HAP-1 (cell line): ENCODE measurements around the gene GPRC6A.
A peak's percentile ranks its signal among the peaks of the same experiment; 100 is the strongest.
"Not testable (repeated sequence)": the region's sequence is repeated elsewhere in the genome, so short reads cannot be mapped to it uniquely, and the experiment has no call there.

Experiments used
- DNase-seq, 2 experiments: peaks; one replicate each; pipeline ENCODE4 v3.0.0-alpha.2; 2016 to 2020; ENCODE audit warnings: low spot score in 2 of 2
- H3K27me3 ChIP-seq: fragments of 250-450 bp; sonication (Bioruptor Pico); 2 replicates; pipeline ENCODE4 v1.5.1; 2020; ENCODE audit warnings: low read depth, mild to moderate bottlenecking, moderate library complexity
- H3K36me3 ChIP-seq: fragments of 250-450 bp; sonication (Bioruptor Pico); replicated peaks from 2 replicates; pipeline ENCODE4 v1.5.1; 2020; ENCODE audit warnings: mild to moderate bottlenecking
- H3K4me1 ChIP-seq: fragments of 250-450 bp; sonication (Bioruptor Pico); 2 replicates; pipeline ENCODE4 v1.5.1; 2020; ENCODE audit warnings: mild to moderate bottlenecking
- H3K4me3 ChIP-seq: fragments of 250-450 bp; sonication (Bioruptor Pico); 2 replicates; pipeline ENCODE4 v1.5.1; 2020; ENCODE audit warnings: mild to moderate bottlenecking, moderate library complexity
- H3K9me3 ChIP-seq: fragments of 250-450 bp; sonication (Bioruptor Pico); 2 replicates; pipeline ENCODE4 v1.5.1; 2020; ENCODE audit warnings: mild to moderate bottlenecking, moderate library complexity
- in situ Hi-C: fragments of 300-500 bp; cut with MboI; formaldehyde crosslinking; loops from 3 replicates; pipeline ENCODE4 v1.14.3; 2020; ENCODE audit warnings: low sequenced_read_pairs, inconsistent platforms, mixed read lengths

The GPRC6A gene

DNA sequence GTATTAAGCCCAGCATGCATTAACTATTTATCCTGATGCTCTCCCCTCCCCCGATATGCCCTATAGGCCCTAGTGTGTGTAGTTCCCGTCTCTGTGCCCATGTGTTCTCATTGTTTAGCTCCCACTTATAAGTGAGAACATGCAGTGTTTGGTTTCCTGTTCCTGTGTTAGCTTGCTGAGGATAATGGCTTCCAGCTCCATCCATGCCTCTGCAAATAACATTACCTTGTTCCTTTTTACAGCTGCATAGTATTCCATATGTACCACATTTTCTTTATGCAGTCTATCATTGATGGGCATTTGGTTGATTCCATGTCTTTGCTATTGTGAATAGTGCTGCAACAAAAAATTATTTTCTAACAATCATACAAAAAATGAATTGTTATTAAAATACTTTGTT lies 5.6 kb upstream of the GPRC6A start:
- in situ Hi-C loops, H3K4me1 ChIP-seq, H3K27me3 ChIP-seq, H3K9me3 ChIP-seq, DNase-seq, H3K36me3 ChIP-seq, H3K4me3 ChIP-seq: not testable (repeated sequence)

GRCh38 chr6:116827561-116828240 lies 1.2 kb downstream of the GPRC6A start:
- no peaks in the 10 kb centered on the region for H3K4me1 ChIP-seq
- H3K9me3 ChIP-seq: no peaks in the 10 kb centered on the region
- DNase-seq: no peak
- no peak overlapping the region for H3K4me3 ChIP-seq
- in situ Hi-C loops: no loop called here
- no peaks in the 10 kb centered on the region for H3K27me3 ChIP-seq
- no peaks in the 10 kb centered on the region for H3K36me3 ChIP-seq

DNA sequence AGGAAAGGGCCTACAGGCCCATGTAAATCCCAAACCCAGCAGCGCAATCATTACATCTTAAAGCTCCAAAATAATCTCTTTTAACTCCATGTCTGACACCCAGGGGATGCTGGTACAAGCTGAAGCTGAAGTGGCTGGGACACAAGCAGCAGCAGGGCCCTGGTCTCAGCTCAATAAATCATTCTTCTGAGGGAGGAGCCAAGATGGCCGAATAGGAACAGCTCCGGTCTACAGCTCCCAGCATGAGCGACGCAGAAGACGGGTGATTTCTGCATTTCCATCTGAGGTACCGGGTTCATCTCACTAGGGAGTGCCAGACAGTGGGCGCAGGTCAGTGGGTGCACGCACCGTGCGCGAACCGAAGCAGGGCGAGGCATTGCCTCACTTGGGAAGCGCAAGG lies 12.5 kb downstream of the GPRC6A start:
- H3K4me1 ChIP-seq, H3K27me3 ChIP-seq, in situ Hi-C loops, H3K4me3 ChIP-seq, H3K9me3 ChIP-seq, H3K36me3 ChIP-seq, DNase-seq: not testable (repeated sequence)

DNA sequence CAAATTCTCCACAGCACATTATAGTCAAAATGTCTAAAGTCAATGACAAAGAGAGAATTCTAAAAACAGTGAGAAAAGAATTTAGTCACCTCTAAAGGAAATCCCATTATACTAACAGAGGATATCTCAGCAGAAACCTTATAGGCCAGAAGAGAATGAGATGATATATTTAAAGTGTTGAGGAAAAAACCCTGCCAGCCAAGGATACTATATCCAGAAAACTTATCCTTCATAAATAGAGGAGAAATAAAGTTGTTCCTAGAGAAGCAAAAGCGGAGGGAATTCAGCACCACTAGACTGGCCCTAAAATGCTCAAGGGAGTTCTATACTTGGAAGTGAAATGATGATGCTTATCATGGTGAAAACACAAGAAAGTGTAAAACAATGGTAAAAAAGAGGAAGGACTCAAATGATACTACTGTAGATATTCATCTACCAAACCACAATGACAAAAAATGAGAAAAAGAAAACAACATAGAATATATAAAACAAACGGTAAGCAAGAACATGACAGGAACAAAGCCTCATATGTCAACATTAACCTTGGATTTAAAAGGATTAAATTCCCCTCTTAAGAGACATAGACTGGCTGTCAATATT lies 16.7 kb downstream of the GPRC6A start:
- in situ Hi-C loops: no loop called here
- H3K4me3 ChIP-seq: no peak overlapping the region
- H3K9me3 ChIP-seq: no peaks in the 10 kb centered on the region
- H3K27me3 ChIP-seq: 0 out of 2 replicates have a peak, but pooled peaks cover 3% of the 10 kb centered on the region
- H3K4me1 ChIP-seq: no peaks in the 10 kb centered on the region
- no peak for DNase-seq
- H3K36me3 ChIP-seq: no peaks in the 10 kb centered on the region

- no peak for DNase-seq
- in situ Hi-C loops: no loop called here
Observed at GRCh38 chr6:116801971-116802370, 26.9 kb downstream of the GPRC6A start.

GRCh38 chr6:116799945-116800344 lies 28.9 kb downstream of the GPRC6A start:
- Histone ChIP-seq H3K9me3 (no peaks in the 10 kb centered on the region), H3K4me1 (no peaks in the 10 kb centered on the region), H3K36me3 (no peaks in the 10 kb centered on the region), H3K4me3 (no peak overlapping the region), H3K27me3 (peaks cover 23% of the 10 kb centered on the region)
- in situ Hi-C loops: no loop called here
- DNase-seq: no peak

More at GRCh38 chr6:116801971-116802370, 26.9 kb downstream of the GPRC6A start:
- Histone ChIP-seq H3K9me3 (no peaks in the 10 kb centered on the region), H3K27me3 (peaks cover 23% of the 10 kb centered on the region), H3K4me3 (no peak overlapping the region), H3K36me3 (no peaks in the 10 kb centered on the region), H3K4me1 (no peaks in the 10 kb centered on the region)

DNA sequence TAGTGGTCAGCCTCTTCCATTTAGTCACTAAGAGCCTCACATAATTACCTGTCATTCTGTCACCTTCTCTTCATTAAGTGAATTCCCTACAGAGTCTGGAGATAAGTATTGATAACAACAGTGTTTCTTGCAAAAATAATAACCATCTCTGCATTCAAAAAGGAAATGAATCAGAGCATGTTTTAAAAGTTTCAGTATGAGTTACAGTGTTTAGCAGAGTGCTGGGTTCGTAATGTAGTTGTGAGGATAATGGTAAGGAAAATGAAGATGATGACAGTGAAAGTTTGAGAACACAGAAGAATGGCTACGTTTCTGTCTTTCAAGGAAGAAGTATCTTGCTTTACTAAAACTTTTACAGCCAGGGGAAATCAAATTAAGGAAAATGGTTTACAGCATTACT lies 31.3 kb downstream of the GPRC6A start:
- H3K36me3 ChIP-seq: no peaks in the 10 kb centered on the region
- in situ Hi-C loops: no loop called here
- no peak overlapping the region for H3K4me3 ChIP-seq
- no peaks in the 10 kb centered on the region for H3K4me1 ChIP-seq
- H3K27me3 ChIP-seq: peaks cover 17% of the 10 kb centered on the region
- no peaks in the 10 kb centered on the region for H3K9me3 ChIP-seq
- no peak for DNase-seq

DNA sequence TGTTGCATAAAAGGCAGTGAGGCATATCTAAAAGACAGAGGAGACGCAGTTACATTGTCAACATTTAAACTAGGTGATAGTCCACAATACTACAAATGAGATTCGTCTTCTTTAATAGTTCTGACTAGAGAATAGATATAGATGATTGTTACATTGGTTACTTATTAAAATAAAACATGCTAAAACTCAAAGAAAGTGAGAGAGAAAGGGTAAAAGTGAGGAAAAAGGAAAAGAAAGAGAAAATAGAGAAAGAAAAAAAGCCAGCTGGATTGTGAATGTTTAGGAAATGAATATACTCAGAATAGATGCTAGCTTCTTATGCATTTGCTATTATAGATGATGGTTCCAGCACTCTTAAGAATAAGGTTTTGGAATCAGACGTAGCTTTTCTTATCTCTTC lies 35.7 kb downstream of the GPRC6A start:
- no peaks in the 10 kb centered on the region for H3K9me3 ChIP-seq
- H3K4me3 ChIP-seq: no peak overlapping the region
- H3K27me3 ChIP-seq: peaks cover 15% of the 10 kb centered on the region
- H3K4me1 ChIP-seq: no peaks in the 10 kb centered on the region
- H3K36me3 ChIP-seq: no peaks in the 10 kb centered on the region
- in situ Hi-C loops: no loop called here
- DNase-seq: no peak

DNA sequence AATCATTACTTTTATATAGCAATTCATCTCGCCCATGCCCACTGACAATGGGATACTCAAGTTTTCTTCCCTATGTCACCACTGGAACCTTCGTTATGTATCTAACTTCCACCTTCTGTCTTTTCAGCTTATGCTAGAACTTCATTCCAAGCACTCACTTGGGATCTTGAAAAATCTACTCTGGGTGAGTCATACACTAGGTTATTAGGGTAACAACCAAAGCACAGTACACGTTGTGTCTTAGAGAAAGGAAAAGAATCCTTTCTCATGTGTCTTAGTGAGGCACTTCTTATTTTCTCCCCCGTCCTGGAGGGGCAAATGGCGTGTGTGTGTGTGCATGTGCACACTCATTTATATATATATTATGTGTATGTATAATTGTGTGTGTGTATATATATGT lies 45.0 kb downstream of the GPRC6A start:
- DNase-seq: no peak
- no peaks in the 10 kb centered on the region for H3K9me3 ChIP-seq
- no peaks in the 10 kb centered on the region for H3K36me3 ChIP-seq
- H3K4me3 ChIP-seq: no peak overlapping the region
- H3K27me3 ChIP-seq: no peaks in the 10 kb centered on the region; the same call in 1 of the 2 replicates
- in situ Hi-C loops: no loop called here
- H3K4me1 ChIP-seq: no peaks in the 10 kb centered on the region

GRCh38 chr6:116779573-116780164 lies 49.2 kb downstream of the GPRC6A start:
- Histone ChIP-seq H3K4me1 (no peaks in the 10 kb centered on the region), H3K9me3 (no peaks in the 10 kb centered on the region), H3K4me3 (no peak overlapping the region), H3K27me3 (peaks cover 3% of the 10 kb centered on the region; the same call in 1 of the 2 replicates), H3K36me3 (no peaks in the 10 kb centered on the region)
- in situ Hi-C loops: no loop called here
- DNase-seq: peak in 1 of 2 experiments; percentile 71

DNA sequence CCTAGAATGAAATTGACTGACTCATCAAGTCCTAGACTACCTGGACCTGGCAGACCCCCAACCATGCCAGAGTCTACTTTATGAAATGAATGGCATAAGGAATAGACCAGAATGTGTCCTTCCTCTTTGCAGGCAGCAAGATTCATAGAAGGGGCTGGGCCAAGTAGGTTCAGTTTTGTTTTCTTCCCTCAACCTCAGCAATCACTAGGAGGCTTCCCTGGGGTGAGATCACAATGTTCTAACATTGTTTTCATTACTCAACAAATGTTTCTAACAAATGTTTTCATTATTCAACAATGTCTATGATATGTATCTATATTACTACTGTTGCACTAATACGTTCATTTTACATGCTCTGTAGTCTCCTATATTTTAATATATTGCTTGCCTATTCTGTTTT lies 55.0 kb downstream of the GPRC6A start:
- H3K9me3 ChIP-seq: no peaks in the 10 kb centered on the region
- in situ Hi-C loops: no loop called here
- H3K4me1 ChIP-seq: peaks cover 4% of the 10 kb centered on the region; the same call in 1 of the 2 replicates
- H3K36me3 ChIP-seq: no peaks in the 10 kb centered on the region
- 0 out of 2 replicates have a peak, but pooled peaks cover 3% of the 10 kb centered on the region for H3K27me3 ChIP-seq
- no peak for DNase-seq
- H3K4me3 ChIP-seq: no peak overlapping the region

DNA sequence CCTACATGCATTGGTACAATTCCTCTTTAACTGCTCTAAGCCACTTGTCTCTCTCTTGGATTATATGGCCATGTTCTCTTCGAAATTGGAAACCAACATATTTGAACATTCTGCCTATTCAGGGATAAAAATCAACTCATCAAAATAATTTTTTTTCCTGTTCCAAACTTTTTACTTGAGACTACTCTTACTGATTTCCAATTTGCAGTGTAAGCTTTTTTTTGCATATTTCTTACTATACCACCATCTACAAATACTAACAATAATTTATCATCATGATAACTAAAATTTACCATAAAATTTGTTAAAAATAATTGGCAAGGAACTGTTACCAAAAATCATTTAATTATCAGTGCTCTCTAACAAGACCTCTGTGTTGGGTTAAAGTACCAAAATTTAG lies 56.4 kb downstream of the GPRC6A start:
- in situ Hi-C loops: no loop called here
- DNase-seq: no peak
- no peak overlapping the region for H3K4me3 ChIP-seq
- no peaks in the 10 kb centered on the region for H3K36me3 ChIP-seq
- peaks cover 4% of the 10 kb centered on the region; the same call in 1 of the 2 replicates for H3K4me1 ChIP-seq
- no peaks in the 10 kb centered on the region for H3K27me3 ChIP-seq
- no peaks in the 10 kb centered on the region for H3K9me3 ChIP-seq

DNA sequence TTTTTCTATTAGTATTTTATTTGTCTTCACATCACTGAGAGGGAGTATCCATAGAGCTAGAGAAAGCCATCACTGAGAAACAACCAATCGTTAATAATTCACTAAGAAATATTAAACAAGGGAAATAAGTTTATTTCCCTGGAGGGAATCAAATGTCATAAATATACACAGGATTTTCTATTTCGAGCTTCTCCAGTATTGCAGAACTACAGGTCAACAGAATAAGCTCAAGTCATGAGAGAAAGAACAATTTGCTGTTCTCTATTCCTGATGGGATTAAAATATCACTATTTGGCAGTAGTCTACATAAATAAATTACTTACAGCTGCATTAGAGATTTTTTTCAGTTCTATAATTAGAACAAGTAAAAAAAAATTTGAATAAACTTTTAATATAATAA lies 61.2 kb downstream of the GPRC6A start:
- in situ Hi-C loops: no loop called here
- Histone ChIP-seq H3K36me3 (no peaks in the 10 kb centered on the region), H3K4me3 (no peak overlapping the region), H3K4me1 (peaks cover 10% of the 10 kb centered on the region), H3K27me3 (no peaks in the 10 kb centered on the region; the same call in 1 of the 2 replicates), H3K9me3 (no peaks in the 10 kb centered on the region)
- no peak for DNase-seq

- H3K36me3 ChIP-seq: no peaks in the 10 kb centered on the region
- H3K27me3 ChIP-seq: no peaks in the 10 kb centered on the region; the same call in 1 of the 2 replicates
- no peaks in the 10 kb centered on the region for H3K9me3 ChIP-seq
- no peak overlapping the region for H3K4me3 ChIP-seq
- peaks cover 11% of the 10 kb centered on the region for H3K4me1 ChIP-seq
- in situ Hi-C loops: no loop called here
- no peak for DNase-seq
Observed at GRCh38 chr6:116766506-116767176, 62.2 kb downstream of the GPRC6A start.
